Measurements from ENCODE around the gene LIPK. TPM values are rescaled to one million over a fixed set of nuclear protein-coding genes. Genes with fewer than 3 reads are reported as not detected.
"Not testable (repeated sequence)": the region's sequence is repeated elsewhere in the genome, so short reads cannot be mapped to it uniquely, and the experiment has no call there.

Gene LIPK
- total and polyA plus RNA-seq, 8 donors, result not detected

DNA sequence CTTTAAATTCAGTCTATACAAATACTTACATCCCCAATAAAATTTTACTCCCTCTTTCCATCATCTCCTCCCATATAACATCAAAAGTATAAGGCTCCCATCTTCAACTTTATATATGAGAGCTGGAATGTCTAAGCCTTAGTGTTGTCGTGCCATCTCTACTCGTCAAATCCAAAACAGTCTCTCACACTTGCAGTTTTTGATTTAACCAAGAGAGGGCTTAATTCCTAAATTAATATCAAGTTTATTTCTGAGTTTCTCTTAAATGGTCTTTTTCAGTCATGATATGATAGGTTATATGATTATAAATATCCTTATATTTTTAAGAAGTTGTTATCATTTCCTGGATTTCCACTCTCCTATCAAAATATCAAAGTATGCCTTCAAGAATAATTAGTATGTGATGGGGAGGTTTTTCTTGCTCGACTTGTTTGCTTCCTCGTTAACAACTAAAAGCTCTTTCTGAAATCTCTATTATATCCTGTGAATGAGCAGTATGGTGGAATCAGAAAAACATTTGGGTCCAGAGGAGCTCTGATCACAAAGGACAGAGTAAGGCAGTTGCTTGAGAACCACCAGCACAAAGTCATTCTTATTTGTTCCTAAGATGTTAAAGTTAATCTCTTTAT lies 12.5 kb upstream of the LIPK start:
- no peak overlapping the region for H3K27ac ChIP-seq
- TF ChIP-seq, protein P1, sequence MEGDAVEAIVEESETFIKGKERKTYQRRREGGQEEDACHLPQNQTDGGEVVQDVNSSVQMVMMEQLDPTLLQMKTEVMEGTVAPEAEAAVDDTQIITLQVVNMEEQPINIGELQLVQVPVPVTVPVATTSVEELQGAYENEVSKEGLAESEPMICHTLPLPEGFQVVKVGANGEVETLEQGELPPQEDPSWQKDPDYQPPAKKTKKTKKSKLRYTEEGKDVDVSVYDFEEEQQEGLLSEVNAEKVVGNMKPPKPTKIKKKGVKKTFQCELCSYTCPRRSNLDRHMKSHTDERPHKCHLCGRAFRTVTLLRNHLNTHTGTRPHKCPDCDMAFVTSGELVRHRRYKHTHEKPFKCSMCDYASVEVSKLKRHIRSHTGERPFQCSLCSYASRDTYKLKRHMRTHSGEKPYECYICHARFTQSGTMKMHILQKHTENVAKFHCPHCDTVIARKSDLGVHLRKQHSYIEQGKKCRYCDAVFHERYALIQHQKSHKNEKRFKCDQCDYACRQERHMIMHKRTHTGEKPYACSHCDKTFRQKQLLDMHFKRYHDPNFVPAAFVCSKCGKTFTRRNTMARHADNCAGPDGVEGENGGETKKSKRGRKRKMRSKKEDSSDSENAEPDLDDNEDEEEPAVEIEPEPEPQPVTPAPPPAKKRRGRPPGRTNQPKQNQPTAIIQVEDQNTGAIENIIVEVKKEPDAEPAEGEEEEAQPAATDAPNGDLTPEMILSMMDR (IDR thresholded peaks at IDR 0.05), result no peak
- DNase-seq (no peak), FAIRE-seq (no peak), ATAC-seq (no peak)
- H3K9me3 ChIP-seq, result no peaks in the 10 kb centered on the region
- H3K36me3 ChIP-seq, result no peaks in the 10 kb centered on the region
- no peaks in the 10 kb centered on the region for H3K4me1 ChIP-seq
- H3K4me3 ChIP-seq, result no peak overlapping the region
- intact Hi-C loops (cut with DNase I), result no loop called here
- H3K27me3 ChIP-seq, result no peaks in the 10 kb centered on the region
- 46 to 52% methylated on average over 4 of the region's 4 CpGs for WGBS, 2 donors

DNA sequence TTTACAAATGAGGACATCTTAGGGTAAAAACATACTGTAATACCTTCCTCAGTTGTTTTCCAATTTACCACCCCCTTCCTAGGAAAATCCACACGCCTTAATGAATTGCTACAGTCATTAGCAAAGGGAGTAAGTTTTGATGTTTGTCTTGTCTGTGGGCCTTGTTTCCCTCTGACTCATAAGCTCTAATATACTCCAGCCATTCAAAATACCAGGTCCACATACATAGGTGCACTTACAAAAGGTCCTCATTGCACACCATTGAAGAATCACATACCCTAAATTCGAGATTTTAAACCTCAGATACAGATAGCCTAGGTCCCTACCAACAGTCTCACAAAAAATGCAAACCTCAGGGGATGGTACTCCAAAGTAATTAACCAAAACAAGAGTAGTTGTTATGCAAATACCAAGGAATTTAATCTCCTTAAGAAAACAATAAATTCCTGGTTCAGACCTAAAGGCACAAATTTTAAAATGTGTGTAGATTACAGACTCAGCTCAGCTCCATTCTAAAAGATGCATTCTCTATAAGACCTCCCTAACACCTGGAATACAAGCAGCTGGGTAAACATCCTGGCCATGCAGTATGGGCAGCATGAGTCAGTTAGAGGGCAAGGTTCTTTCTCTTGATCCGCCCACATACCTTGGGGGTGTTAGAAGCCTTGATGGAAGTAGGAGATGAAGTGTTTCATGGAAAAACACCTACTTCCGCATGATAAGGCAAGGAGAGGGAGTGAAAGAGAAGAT lies 3.0 kb upstream of the LIPK start:
- Histone ChIP-seq H3K36me3 (no peaks in the 10 kb centered on the region), H3K4me3 (no peak overlapping the region), H3K27me3 (no peaks in the 10 kb centered on the region), H3K27ac (peak overlapping the region in 1 of 4 donors; percentile 1), H3K9me3 (no peaks in the 10 kb centered on the region), H3K4me1 (no peaks in the 10 kb centered on the region)
- DNase-seq, result peak in 4 of 6 donors; percentile 31 to 70 (median 68)
- intact Hi-C loops (cut with DNase I), result no loop called here
- TF ChIP-seq, protein P1 (IDR thresholded peaks at IDR 0.05), result no peak
- FAIRE-seq, result no peak
- WGBS, 2 donors, result 44 to 54% methylated on average over 4 of the region's 4 CpGs
- ATAC-seq, result peak; percentile 98 to 99 (median 99)

DNA sequence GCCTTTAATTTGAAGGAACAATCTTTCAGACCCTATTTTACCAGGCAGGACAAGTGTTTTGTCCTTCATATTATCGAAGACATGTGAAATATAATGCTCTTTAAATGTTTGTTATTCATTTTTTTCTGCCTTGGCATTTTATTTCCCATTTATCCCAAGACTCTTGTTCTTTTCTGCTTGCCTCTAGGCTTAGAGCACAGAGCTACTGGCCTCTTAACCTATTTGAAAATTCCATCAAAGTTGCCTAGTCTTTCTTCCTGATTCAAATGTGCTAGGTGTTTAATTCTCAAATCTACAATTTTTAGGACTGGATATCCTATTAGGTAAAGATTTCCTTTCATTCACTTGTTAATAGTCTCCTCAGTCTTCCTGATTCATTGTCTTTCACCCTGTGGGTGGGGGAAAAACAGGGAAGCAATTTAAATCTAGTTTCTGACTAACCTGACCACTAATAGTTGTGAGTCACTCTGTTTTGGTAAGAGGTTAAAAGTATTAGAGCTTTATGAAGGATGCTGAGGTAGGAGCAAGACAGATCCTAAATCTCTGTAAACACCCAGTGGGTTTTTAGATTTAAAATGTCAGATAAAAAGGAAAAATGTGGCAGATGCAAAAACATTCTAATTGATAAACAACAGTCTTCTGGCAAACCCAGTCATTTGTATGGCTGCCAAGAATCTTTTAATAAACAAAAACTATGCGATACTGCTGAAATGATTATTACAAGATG lies 1.5 kb downstream of the LIPK start:
- TF ChIP-seq, protein P1 (IDR thresholded peaks at IDR 0.05), result no peak
- Histone ChIP-seq H3K4me1 (no peaks in the 10 kb centered on the region), H3K9me3 (no peaks in the 10 kb centered on the region), H3K4me3 (no peak overlapping the region), H3K36me3 (no peaks in the 10 kb centered on the region), H3K27ac (no peak overlapping the region), H3K27me3 (no peaks in the 10 kb centered on the region)
- FAIRE-seq (no peak), ATAC-seq (peak in 2 of 4 donors; percentile 31 to 47), DNase-seq (no peak)
- 35 to 43% methylated on average over 2 of the region's 2 CpGs for WGBS, 2 donors
- intact Hi-C loops (cut with DNase I), result no loop called here

DNA sequence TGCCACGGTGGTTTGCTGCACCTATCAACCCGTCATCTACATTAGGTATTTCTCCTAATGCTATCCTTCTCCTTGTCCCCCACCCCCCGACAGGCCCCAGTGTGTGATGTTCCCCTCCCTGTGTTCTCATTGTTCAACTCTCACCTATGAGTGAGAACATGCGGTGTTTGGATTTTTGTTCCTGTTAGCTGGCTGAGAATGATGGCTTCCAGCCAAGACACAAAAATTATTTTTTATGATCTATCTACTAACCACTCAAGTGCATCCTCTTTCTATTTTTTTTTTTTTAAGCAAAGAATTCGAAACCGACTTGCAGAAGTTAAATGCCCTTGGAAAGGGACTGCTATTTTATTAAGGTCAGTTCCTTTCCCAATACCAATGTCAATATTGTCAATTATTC lies 3.3 kb downstream of the LIPK start:
- H3K9me3 ChIP-seq; H3K27me3 ChIP-seq; H3K36me3 ChIP-seq; H3K4me1 ChIP-seq; ATAC-seq; FAIRE-seq; DNase-seq; H3K27ac ChIP-seq; H3K4me3 ChIP-seq; intact Hi-C loops (cut with DNase I): not testable (repeated sequence)
- 63 to 65% methylated on average over 6 of the region's 6 CpGs for WGBS, 2 donors

DNA sequence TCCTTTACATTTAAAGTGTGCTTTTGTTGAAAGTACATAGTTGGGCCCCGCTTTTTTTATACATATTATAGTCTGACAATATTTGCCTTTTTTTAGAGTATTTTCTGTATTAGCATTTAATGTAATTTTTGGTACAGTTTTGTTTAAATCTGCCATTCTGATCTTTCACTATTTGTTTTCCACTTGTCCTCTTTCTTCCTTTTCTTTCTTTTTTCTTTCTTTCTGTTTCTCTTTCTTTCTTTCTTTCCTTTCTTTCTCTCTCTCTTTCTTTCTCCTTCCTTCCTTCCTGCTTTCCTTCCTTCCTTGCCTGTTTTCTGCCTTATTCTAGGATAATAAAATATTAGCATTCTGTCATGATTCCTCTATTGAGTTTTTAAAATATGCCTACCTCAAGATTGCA lies 9.5 kb downstream of the LIPK start:
- DNase-seq (no peak), ATAC-seq (no peak), FAIRE-seq (no peak)
- H3K4me1 ChIP-seq, result no peaks in the 10 kb centered on the region
- no peaks in the 10 kb centered on the region for H3K27me3 ChIP-seq
- no peak overlapping the region for H3K4me3 ChIP-seq
- 94 to 95% methylated on average over 1 of the region's 1 CpG for WGBS, 2 donors
- TF ChIP-seq, protein P1 (IDR thresholded peaks at IDR 0.05), result no peak
- H3K9me3 ChIP-seq, result no peaks in the 10 kb centered on the region
- H3K27ac ChIP-seq, result no peak overlapping the region
- no peaks in the 10 kb centered on the region for H3K36me3 ChIP-seq
- intact Hi-C loops (cut with DNase I), result no loop called here

Measured in pancreas (tissue), 10 donors.